ENCODE measurements around the gene HBZ. TPM values are rescaled to one million over a fixed set of nuclear protein-coding genes. Genes with fewer than 3 reads are reported as not detected.

Gene HBZ
- total RNA-seq, 2 donors from 2014 or later: not detected

- no peak for ATAC-seq
These were observed 36.2 kb downstream of the HBZ start for GRCh38 chr16:188674-189073.

GRCh38 chr16:189604-190186, 37.3 kb downstream of the HBZ start:
- Histone ChIP-seq H3K9me3 (no peaks in the 10 kb centered on the region), H3K4me1 (no peaks in the 10 kb centered on the region), H3K27ac (no peak overlapping the region), H3K27me3 (no peaks in the 10 kb centered on the region), H3K36me3 (replicated peaks in 1 of 2; ENCODE audit: insufficient read depth in 1 of 2, low read depth in 2 of 2) (peaks cover 0 to 41% of the 10 kb centered on the region in 2 donors), H3K4me3 (no peak overlapping the region)
- intact Hi-C loops (cut with DNase I): no loop called here
- no peak for TF ChIP-seq POLR2A (IDR thresholded peaks at IDR 0.05)
- no peak for TF ChIP-seq CTCF (IDR thresholded peaks at IDR 0.05)
- WGBS, 2 donors: 89 to 91% methylated on average over 23 to 34 of the region's 34 CpGs
- no peak for DNase-seq
- ATAC-seq: no peak

More at GRCh38 chr16:188674-189073, 36.2 kb downstream of the HBZ start:
- Histone ChIP-seq H3K9me3 (no peaks in the 10 kb centered on the region), H3K27ac (no peak overlapping the region), H3K4me1 (no peaks in the 10 kb centered on the region), H3K4me3 (no peak overlapping the region), H3K27me3 (no peaks in the 10 kb centered on the region), H3K36me3 (replicated peaks in 1 of 2; ENCODE audit: insufficient read depth in 1 of 2, low read depth in 2 of 2) (peaks cover 0 to 41% of the 10 kb centered on the region in 2 donors)
- intact Hi-C loops (cut with DNase I): no loop called here
- DNase-seq: no peak
- WGBS, 2 donors: 71 to 82% methylated on average over 3 to 8 of the region's 8 CpGs
- TF ChIP-seq POLR2A (IDR thresholded peaks at IDR 0.05) (no peak), CTCF (IDR thresholded peaks at IDR 0.05) (no peak)

GRCh38 chr16:191831-192230, 39.4 kb downstream of the HBZ start:
- Histone ChIP-seq H3K36me3 (replicated peaks in 1 of 2; ENCODE audit: insufficient read depth in 1 of 2, low read depth in 2 of 2) (peaks cover 0 to 52% of the 10 kb centered on the region in 2 donors), H3K27ac (no peak overlapping the region), H3K9me3 (no peaks in the 10 kb centered on the region), H3K27me3 (no peaks in the 10 kb centered on the region), H3K4me3 (no peak overlapping the region), H3K4me1 (no peaks in the 10 kb centered on the region)
- intact Hi-C loops (cut with DNase I): no loop called here
- no peak for TF ChIP-seq POLR2A (IDR thresholded peaks at IDR 0.05)
- TF ChIP-seq CTCF (IDR thresholded peaks at IDR 0.05): no peak
- WGBS, 2 donors: 84 to 89% methylated on average over 4 of the region's 4 CpGs
- ATAC-seq (no peak), DNase-seq (no peak)

- no peak for TF ChIP-seq POLR2A (IDR thresholded peaks at IDR 0.05)
- TF ChIP-seq CTCF (IDR thresholded peaks at IDR 0.05): no peak
- no peaks in the 10 kb centered on the region for H3K9me3 ChIP-seq
- intact Hi-C loops (cut with DNase I): no loop called here
- no peaks in the 10 kb centered on the region for H3K27me3 ChIP-seq
- DNase-seq: no peak
- 92 to 94% methylated on average over 11 of the region's 11 CpGs for WGBS, 2 donors
- H3K4me1 ChIP-seq: no peaks in the 10 kb centered on the region
- no peak overlapping the region for H3K4me3 ChIP-seq
- ATAC-seq: no peak
- H3K36me3 ChIP-seq (replicated peaks in 1 of 2; ENCODE audit: insufficient read depth in 1 of 2, low read depth in 2 of 2): peaks cover 6 to 50% of the 10 kb centered on the region in 2 donors
- H3K27ac ChIP-seq: no peak overlapping the region
These were observed 40.2 kb downstream of the HBZ start for GRCh38 chr16:192686-193085.

- Histone ChIP-seq H3K27ac (no peak overlapping the region), H3K4me3 (no peak overlapping the region), H3K27me3 (no peaks in the 10 kb centered on the region), H3K9me3 (no peaks in the 10 kb centered on the region), H3K36me3 (replicated peaks in 1 of 2; ENCODE audit: insufficient read depth in 1 of 2, low read depth in 2 of 2) (peaks cover 10 to 52% of the 10 kb centered on the region in 2 donors), H3K4me1 (no peaks in the 10 kb centered on the region)
- intact Hi-C loops (cut with DNase I): no loop called here
- WGBS, 2 donors: 88 to 92% methylated on average over 15 of the region's 15 CpGs
- ATAC-seq (no peak), DNase-seq (no peak)
- no peak for TF ChIP-seq POLR2A (IDR thresholded peaks at IDR 0.05)
- TF ChIP-seq CTCF (IDR thresholded peaks at IDR 0.05): no peak
These were observed 41.0 kb downstream of the HBZ start for GRCh38 chr16:193441-193840.
